Neural progenitor cell (in vitro differentiated cells): ENCODE data around the gene PTX4. TPM values are rescaled to one million over a fixed set of nuclear protein-coding genes. Genes with fewer than 3 reads are reported as not detected.

Experiments used
- DNase-seq: peaks from one replicate; pipeline ENCODE4 v3.0.0-alpha.2; 2016; ENCODE audit warnings: low spot score
- H2AFZ ChIP-seq: fragments of 200-600 bp; sonication (generic); replicated peaks from 2 replicates; pipeline ENCODE4 v1.6.1; 2016; ENCODE audit warnings: antibody characterized with exemption
- H3F3A ChIP-seq: fragments of 200-600 bp; sonication (generic); 2 replicates; pipeline ENCODE4 v1.6.1; 2016; ENCODE audit warnings: antibody characterized with exemption, low read depth
- H3K27ac ChIP-seq: fragments of 200-600 bp; sonication (generic); 2 replicates; pipeline ENCODE4 v1.5.1; 2016; ENCODE audit warnings: mild to moderate bottlenecking
- H3K27me3 ChIP-seq: fragments of 200-600 bp; sonication (generic); 2 replicates; pipeline ENCODE4 v1.6.1; 2016; ENCODE audit warnings: mild to moderate bottlenecking, moderate library complexity
- H3K36me3 ChIP-seq: fragments of 200-600 bp; sonication (generic); 2 replicates; pipeline ENCODE4 v1.5.1; 2016
- H3K4me1 ChIP-seq: fragments of 200-600 bp; sonication (generic); 2 replicates; pipeline ENCODE4 v1.6.1; 2016; ENCODE audit warnings: mixed run types
- H3K4me2 ChIP-seq: fragments of 200-600 bp; sonication (generic); 2 replicates; pipeline ENCODE4 v1.6.1; 2016
- H3K4me3 ChIP-seq: fragments of 200-600 bp; sonication (generic); 2 replicates; pipeline ENCODE4 v1.5.1; 2016
- H3K79me2 ChIP-seq: fragments of 200-600 bp; sonication (generic); 2 replicates; pipeline ENCODE4 v1.6.1; 2016; ENCODE audit warnings: low read depth
- H3K9ac ChIP-seq: fragments of 200-600 bp; sonication (generic); 2 replicates; pipeline ENCODE4 v1.6.1; 2016
- H3K9me3 ChIP-seq: fragments of 200-600 bp; sonication (generic); 2 replicates; pipeline ENCODE4 v1.5.1; 2016; ENCODE audit warnings: low read depth
- H4K20me1 ChIP-seq: fragments of 200-600 bp; sonication (generic); 2 replicates; pipeline ENCODE4 v1.6.1; 2016; ENCODE audit warnings: low read depth
- H3K27ac Mint-ChIP-seq: 3 replicates; pipeline ENCODE4 v1.8.0; 2021; ENCODE audit warnings: mixed read lengths
- H3K27me3 Mint-ChIP-seq: 2 replicates; pipeline ENCODE4 v1.8.0; 2022; ENCODE audit warnings: low read depth, mild to moderate bottlenecking, inconsistent platforms, moderate library complexity, mixed read lengths; ENCODE audit not compliant: insufficient read depth
- H3K36me3 Mint-ChIP-seq: 3 replicates; pipeline ENCODE4 v1.8.0; 2021; ENCODE audit warnings: mixed read lengths
- H3K4me1 Mint-ChIP-seq: 3 replicates; pipeline ENCODE4 v1.8.0; 2021; ENCODE audit warnings: mixed read lengths
- H3K4me3 Mint-ChIP-seq: 3 replicates; pipeline ENCODE4 v1.8.0; 2021; ENCODE audit warnings: mild to moderate bottlenecking, moderate library complexity, mixed read lengths
- H3K9me3 Mint-ChIP-seq: 3 replicates; pipeline ENCODE4 v1.8.0; 2020; ENCODE audit warnings: mixed read lengths
- EZH2 ChIP-seq: fragments of 200-600 bp; sonication (generic); IDR thresholded peaks from 2 replicates; pipeline ENCODE4 v1.6.1; 2017; ENCODE audit warnings: antibody characterized with exemption, mild to moderate bottlenecking, moderate library complexity
- EZH2phosphoT487 ChIP-seq: fragments of 200-600 bp; sonication (generic); IDR thresholded peaks from 2 replicates; pipeline ENCODE4 v1.6.1; 2017; ENCODE audit warnings: antibody characterized with exemption
- total RNA-seq: library from RNA; depleted of rRNA; stranded (reverse); fragments of >200 nt; gene quantifications from 2 replicates; pipeline ENCODE4 v1.2.3, GENCODE V29; 2015; ENCODE audit warnings: low replicate concordance
- TF ChIP-seq, protein P1 (sequence below): fragments of 200-600 bp; sonication (generic); IDR thresholded peaks from 2 replicates; pipeline ENCODE4 v1.5.1; 2017; ENCODE audit warnings: antibody characterized with exemption, mild to moderate bottlenecking

PTX4 gene, protein sequence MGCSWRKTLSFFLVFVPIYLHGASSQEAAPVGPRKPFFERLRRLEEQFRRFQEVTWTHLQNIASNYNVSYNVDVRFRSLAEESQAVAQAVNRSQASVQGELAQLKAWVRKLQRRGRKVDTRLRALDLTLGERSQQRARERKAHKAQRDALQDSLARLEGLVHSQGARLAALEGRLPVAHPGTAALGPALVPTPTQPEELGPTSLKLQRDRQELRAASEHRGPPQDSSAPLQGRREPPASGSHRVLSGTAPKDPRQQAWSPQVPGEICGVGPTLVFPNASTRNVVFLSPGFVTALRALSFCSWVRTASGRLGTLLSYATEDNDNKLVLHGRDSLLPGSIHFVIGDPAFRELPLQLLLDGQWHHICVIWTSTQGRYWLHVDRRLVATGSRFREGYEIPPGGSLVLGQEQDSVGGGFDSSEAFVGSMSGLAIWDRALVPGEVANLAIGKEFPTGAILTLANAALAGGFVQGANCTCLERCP
- total RNA-seq, result not detected in 2 replicates

DNA sequence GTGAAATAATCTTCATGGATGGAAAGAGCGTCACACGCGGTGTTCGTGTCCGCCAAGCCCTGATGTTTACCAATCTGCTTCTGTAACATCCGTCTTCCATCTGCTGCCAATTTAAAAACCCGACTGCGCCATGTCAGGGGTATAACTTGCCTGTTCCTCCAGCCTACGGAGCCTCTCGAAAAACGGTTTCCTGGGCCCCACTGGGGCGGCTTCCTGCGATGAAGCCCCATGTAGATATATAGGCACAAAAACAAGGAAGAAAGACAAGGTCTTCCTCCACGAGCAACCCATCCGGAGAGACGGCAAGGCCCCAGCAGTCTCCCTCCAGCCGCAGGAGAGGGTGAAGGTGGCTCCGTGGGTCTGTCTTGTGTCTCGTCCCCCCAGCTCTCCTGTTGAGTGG lies at the start of gene PTX4:
PTX4 (minus strand) TSS at position 326 of the 400 bp plus-strand sequence; CDS start at position 291, 35 bp downstream.
- H3K27me3 ChIP-seq, result peaks cover 11% of the 10 kb centered on the region
- Mint-ChIP-seq H3K9me3 (no peaks in the 10 kb centered on the region), H3K4me3 (no peak within 1 kb of the TSS), H3K27me3 (peaks cover 4% of the 10 kb centered on the region), H3K4me1 (peaks cover 7% of the 10 kb centered on the region), H3K36me3 (no peaks in the 10 kb centered on the region), H3K27ac (peak within 1 kb of the TSS; percentile 81)
- H3K4me2 ChIP-seq, result no peak within 1 kb of the TSS
- no peaks in the 10 kb centered on the region for H4K20me1 ChIP-seq
- peak within 1 kb of the TSS; percentile 49 for H3K9ac ChIP-seq
- TF ChIP-seq EZH2, result no peak
- TF ChIP-seq, protein P1, sequence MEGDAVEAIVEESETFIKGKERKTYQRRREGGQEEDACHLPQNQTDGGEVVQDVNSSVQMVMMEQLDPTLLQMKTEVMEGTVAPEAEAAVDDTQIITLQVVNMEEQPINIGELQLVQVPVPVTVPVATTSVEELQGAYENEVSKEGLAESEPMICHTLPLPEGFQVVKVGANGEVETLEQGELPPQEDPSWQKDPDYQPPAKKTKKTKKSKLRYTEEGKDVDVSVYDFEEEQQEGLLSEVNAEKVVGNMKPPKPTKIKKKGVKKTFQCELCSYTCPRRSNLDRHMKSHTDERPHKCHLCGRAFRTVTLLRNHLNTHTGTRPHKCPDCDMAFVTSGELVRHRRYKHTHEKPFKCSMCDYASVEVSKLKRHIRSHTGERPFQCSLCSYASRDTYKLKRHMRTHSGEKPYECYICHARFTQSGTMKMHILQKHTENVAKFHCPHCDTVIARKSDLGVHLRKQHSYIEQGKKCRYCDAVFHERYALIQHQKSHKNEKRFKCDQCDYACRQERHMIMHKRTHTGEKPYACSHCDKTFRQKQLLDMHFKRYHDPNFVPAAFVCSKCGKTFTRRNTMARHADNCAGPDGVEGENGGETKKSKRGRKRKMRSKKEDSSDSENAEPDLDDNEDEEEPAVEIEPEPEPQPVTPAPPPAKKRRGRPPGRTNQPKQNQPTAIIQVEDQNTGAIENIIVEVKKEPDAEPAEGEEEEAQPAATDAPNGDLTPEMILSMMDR, result no peak
- peaks cover 8% of the 10 kb centered on the region for H3F3A ChIP-seq
- no peak within 1 kb of the TSS for H3K27ac ChIP-seq
- no peak within 1 kb of the TSS for H2AFZ ChIP-seq
- no peaks in the 10 kb centered on the region for H3K9me3 ChIP-seq
- H3K4me1 ChIP-seq, result peaks cover 4% of the 10 kb centered on the region
- H3K79me2 ChIP-seq, result peaks cover 4% of the 10 kb centered on the region
- no peak within 1 kb of the TSS for H3K4me3 ChIP-seq
- H3K36me3 ChIP-seq, result no peaks in the 10 kb centered on the region
- DNase-seq, result no peak

DNA sequence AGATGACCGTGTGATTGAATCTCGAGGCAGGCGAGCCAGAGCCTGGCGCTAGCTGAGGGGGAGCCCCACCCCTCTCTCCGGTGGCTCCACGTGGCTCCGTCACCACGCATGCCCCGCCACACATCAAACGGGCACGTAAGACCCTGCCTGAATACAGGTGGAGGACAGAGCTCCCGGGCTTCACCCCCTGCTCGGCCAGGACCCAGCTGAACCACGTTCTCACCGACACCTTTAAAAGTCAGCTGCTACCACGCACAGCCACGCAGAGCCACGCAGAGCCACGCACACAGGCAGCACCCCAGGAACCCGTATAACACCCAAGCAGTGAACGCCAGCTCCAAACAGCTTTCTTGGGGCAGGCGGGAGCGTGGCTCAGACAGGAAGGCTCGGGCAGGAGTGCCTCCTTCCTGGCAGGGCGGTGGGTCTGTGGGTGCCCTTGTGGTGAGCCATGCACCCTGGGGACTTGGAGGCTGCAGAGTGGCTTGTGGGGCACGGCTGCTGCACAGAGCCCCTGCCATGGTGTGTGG lies 49.1 kb upstream of the PTX4 start:
- no peak for DNase-seq
- Histone ChIP-seq H3K36me3 (no peaks in the 10 kb centered on the region), H3K4me1 (no peaks in the 10 kb centered on the region), H3K4me2 (no peak overlapping the region), H3F3A (no peaks in the 10 kb centered on the region), H3K27ac (no peak overlapping the region), H3K9me3 (no peaks in the 10 kb centered on the region), H3K9ac (no peak overlapping the region), H2AFZ (no peak overlapping the region), H3K79me2 (no peaks in the 10 kb centered on the region), H3K4me3 (no peak overlapping the region), H3K27me3 (no peaks in the 10 kb centered on the region), H4K20me1 (peaks cover 7% of the 10 kb centered on the region)
- no peak overlapping the region for H3K27ac Mint-ChIP-seq
- H3K36me3 Mint-ChIP-seq, result peaks cover 4% of the 10 kb centered on the region
- no peak overlapping the region for H3K4me3 Mint-ChIP-seq
- peaks cover 2% of the 10 kb centered on the region for H3K27me3 Mint-ChIP-seq
- TF ChIP-seq EZH2, result no peak
- TF ChIP-seq, protein P1, result no peak
- no peak for TF ChIP-seq EZH2phosphoT487
- H3K9me3 Mint-ChIP-seq, result no peaks in the 10 kb centered on the region
- peaks cover 7% of the 10 kb centered on the region for H3K4me1 Mint-ChIP-seq

DNA sequence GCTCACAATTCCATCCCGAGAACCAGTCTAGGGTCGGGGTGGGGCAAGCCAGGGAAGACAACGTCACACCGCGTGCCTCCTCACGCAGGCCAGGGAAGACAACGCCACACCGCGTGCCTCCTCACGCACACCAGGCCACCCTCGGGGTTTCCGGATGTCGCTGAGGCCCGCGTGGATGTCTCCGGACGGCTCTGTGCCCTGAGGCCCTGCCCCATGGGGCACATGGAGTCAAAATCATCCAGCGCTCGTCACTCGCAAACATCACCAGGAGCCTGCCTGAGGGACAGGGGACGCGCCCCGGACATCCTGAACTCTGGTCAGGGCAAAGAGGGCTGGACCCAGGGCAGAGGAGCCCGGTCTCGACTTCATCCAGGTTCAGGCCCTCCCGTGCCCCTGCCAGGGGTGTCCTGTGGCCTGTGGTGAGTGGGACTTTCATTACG lies 48.4 kb upstream of the PTX4 start:
- H3K27ac ChIP-seq, result no peak overlapping the region
- H3F3A ChIP-seq, result no peaks in the 10 kb centered on the region
- no peaks in the 10 kb centered on the region for H3K4me1 ChIP-seq
- no peak overlapping the region for H3K4me3 ChIP-seq
- H3K36me3 Mint-ChIP-seq, result peaks cover 4% of the 10 kb centered on the region
- no peaks in the 10 kb centered on the region for H3K9me3 ChIP-seq
- H3K79me2 ChIP-seq, result no peaks in the 10 kb centered on the region
- H3K9ac ChIP-seq, result no peak overlapping the region
- H3K27ac Mint-ChIP-seq, result no peak overlapping the region
- no peak overlapping the region for H3K4me3 Mint-ChIP-seq
- TF ChIP-seq, protein P1, result no peak
- TF ChIP-seq EZH2 (no peak), EZH2phosphoT487 (no peak)
- DNase-seq, result no peak
- no peak overlapping the region for H3K4me2 ChIP-seq
- no peaks in the 10 kb centered on the region for H3K9me3 Mint-ChIP-seq
- no peaks in the 10 kb centered on the region for H3K27me3 ChIP-seq
- H2AFZ ChIP-seq, result no peak overlapping the region
- peaks cover 2% of the 10 kb centered on the region for H3K27me3 Mint-ChIP-seq
- peaks cover 7% of the 10 kb centered on the region for H3K4me1 Mint-ChIP-seq
- H3K36me3 ChIP-seq, result no peaks in the 10 kb centered on the region
- H4K20me1 ChIP-seq, result peaks cover 7% of the 10 kb centered on the region
